AG10803 (cell line): ENCODE data around the gene CACNB2.
A peak's percentile ranks its signal among the peaks of the same experiment; 100 is the strongest.

Experiments
- DNase-seq: peaks from one replicate; pipeline ENCODE4 v3.0.0; 2010; ENCODE audit warnings: low read depth
- H3K4me3 ChIP-seq: 2 replicates; pipeline ENCODE4 v1.5.1; 2011; ENCODE audit warnings: mild to moderate bottlenecking, low read length, control low read depth
- CTCF ChIP-seq: conservative IDR thresholded peaks from 2 replicates; pipeline ENCODE4 v1.5.1; 2011; ENCODE audit warnings: mild to moderate bottlenecking, low read length, control low read depth, inconsistent platforms

Gene CACNB2

GRCh38 chr10:18219146-18219545 lies 78.9 kb downstream of the CACNB2 start:
- DNase-seq: no peak
- no peak for TF ChIP-seq CTCF
- H3K4me3 ChIP-seq: no peak overlapping the region

GRCh38 chr10:18221123-18221522 lies 80.9 kb downstream of the CACNB2 start:
- no peak for TF ChIP-seq CTCF
- DNase-seq: peak; percentile 24
- H3K4me3 ChIP-seq: no peak overlapping the region

DNA sequence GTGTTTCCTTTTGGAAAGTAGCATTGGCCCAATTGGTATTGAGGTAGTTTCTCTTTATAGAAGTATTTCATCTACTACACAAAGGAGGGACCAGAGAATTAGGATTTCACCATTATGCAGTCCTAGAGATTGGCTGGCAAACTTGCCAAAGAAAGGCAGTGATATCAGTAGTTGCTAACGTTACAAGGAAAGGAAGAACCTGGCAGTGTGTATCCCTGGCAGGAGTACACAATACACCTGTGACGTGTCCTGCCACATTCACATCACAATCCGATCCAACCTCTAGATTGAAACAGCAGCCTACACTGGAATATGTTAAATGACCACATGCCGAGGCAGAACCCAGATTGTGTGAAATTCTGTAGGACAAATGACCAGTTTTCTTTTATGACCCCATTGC lies 81.7 kb downstream of the CACNB2 start:
- no peak overlapping the region for H3K4me3 ChIP-seq
- TF ChIP-seq CTCF: no peak
- DNase-seq: no peak

DNA sequence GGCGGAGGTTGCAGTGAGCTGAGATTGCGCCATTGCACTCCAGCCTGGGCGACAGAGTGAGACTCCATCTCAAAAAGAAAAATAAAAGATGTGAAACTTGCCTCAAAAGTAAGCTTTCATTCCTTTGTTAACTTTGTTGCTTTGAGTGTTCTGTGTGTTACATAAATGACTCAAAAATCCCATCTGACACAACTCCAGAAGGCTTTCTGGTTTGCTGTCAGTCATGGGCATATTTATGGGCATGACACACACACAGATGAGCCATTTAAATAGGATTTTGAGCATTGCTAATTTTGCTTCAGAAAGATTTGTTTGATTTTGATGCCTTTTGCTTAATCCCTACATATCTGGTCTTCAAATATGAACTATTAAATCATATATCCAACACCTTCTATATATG lies 82.6 kb downstream of the CACNB2 start:
- TF ChIP-seq CTCF: no peak
- no peak for DNase-seq
- H3K4me3 ChIP-seq: no peak overlapping the region

DNA sequence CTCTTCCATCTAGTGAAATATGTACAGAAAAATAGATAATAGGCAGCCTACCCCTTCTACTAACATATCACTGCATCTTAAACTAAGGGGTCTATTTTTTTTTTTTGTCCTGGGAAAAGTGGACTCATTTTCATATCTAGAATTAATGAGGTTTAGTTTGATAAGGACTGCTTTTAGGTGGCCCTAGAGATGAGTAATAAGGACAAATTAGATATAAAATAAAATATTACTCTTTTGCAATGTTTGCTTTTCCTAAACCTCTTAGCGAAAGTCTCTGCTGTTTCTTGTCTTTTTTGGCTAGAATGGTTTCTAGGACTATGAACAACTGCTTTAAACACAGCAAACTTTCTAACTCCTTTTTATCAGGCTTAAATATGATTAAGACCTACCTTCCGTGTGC lies 83.7 kb downstream of the CACNB2 start:
- DNase-seq: no peak
- no peak overlapping the region for H3K4me3 ChIP-seq
- no peak for TF ChIP-seq CTCF

DNA sequence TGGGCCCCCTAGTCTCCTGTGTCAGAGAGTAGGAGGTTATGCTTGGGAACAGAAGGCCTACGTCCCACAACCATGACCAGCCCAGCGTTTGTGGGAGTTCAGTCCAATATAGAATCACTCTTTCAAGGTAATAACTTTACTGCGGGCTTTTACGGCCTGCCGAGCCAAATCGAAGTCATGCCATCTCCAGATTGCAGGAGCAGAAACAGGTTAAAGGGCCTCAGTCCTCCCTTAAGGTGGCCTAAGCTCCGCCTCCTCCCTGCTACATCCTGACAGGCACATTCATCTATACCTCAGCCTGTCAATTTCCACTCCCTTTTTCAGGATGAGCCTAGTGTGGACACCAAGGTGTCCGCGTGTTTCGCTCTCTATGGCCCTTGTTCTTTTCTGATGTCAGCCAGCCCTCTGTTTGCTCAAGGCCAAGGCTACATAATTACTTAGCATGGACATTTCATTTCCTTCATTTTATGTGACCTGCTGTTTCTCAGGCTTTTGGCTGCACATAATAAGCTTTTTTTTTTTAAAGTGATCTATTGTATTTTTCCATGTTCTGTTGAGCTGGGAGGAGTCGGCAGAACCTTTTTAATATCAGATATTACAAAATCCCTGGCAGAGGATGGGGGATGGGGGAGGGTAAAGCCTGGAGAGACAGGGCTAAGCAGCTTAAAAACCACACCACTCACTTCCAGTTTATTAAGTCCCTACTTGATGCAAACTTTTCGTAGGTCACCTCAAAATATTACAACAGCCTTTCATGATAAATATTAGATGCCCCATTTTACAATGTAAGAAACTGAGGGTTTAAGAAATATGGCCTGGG lies 84.6 kb downstream of the CACNB2 start:
- H3K4me3 ChIP-seq: no peak overlapping the region
- TF ChIP-seq CTCF: no peak
- no peak for DNase-seq

GRCh38 chr10:18226336-18226735 lies 86.1 kb downstream of the CACNB2 start:
- no peak overlapping the region for H3K4me3 ChIP-seq
- DNase-seq: no peak
- no peak for TF ChIP-seq CTCF
